NK-92 treated with Interleukin-12 subunit alpha and Interleukin-12 subunit beta, amount 100 ng/mL, for 24 hours (cell line): ENCODE results near the gene GIMAP8.
"Not testable (repeated sequence)": the region's sequence is repeated elsewhere in the genome, so short reads cannot be mapped to it uniquely, and the experiment has no call there.

Experiments used
- DNase-seq: peaks from one replicate; lab custom pipeline; 2025; lab: John Stamatoyannopoulos, UW

GIMAP8 gene

DNA sequence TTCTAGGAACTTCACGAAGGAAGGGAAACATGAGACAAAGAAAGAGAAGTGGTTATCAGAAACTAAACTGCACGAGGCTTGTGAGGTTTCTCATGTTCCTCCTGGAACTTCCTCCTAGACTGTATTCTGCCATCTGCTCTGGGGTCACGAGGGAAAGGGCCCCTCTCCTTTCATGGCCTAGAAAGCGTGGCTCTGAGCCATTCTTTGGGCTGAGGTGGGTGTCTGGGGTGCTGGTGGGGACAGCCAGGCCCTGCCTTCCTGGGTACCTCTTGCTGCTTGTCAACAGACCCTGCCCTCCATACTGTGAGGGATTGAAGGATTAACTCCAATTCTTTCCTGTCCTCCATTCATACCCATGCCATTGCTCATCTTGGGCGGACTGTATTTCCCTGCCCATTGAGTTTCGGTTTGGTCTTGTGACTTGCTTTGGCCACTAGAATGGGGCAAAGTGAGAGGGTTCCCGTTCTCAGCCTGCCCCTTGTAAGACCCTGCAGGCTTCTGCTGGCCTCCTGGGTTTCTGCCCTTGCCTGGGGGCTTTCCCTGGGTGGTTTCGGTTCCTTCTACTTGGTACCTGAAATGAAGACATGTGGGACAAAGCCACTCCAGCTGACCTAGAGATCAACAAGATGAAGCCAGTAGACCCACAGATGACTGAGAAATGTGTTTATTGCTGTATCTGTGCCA is 14.9 kb upstream of the GIMAP8 start:
- no peak for DNase-seq

DNA sequence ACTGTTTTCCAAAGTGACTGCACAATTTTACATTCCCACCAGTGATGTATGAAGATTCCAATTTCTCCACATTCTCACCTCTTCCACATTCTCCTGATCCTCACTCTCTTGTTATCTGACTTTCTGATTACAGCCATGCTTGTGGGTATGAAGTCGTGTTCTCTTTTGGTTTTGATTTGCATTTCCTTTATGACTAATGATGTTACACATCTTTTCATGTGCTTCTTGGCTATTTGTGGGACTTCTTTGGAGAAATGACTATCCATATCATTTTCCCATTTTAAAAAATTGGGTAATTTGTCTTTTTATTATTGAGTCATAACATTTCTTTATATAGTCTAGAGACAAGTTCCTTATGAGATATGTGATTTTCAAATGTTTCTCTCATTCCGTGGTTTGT is 10.5 kb upstream of the GIMAP8 start:
- no peak for DNase-seq

DNA sequence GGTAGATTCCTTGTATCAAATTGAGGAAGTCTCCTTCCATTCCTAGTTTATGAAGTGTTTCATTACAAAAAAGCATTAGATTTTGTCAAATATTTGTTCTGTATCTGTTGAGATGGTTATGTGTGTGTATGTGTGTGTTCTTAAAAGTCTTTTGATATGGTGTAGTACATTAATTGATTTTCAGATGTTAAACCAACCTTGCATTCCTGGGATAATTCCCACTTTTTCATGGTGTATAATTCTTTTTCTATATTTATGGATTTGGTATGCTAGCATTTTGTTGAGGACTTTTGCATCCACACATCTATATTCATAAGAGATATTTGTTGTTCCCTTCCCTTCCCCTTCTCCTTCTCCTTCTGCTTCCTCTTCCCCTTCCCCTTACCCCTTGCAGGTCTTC is 8.9 kb upstream of the GIMAP8 start:
- no peak for DNase-seq

DNA sequence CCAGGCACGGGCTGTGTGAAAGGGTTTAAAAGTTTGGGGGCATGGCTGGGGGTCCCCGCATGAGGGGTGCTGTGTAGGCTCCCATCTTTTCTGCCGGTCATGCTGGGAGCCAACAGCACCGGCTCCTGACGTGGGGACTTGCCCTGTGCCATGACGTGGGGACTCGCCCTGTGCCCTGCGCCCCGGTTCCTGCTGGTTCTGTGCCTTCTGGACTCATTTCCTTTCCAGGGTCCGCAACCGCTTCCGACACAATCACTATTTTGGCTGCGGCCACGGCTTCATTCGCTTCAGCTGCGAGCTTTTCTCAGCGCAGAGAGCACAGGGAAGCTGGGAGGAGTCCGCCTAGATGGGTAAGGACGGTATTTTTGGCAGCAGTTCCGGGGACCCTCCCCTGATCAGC is 7.6 kb upstream of the GIMAP8 start:
- no peak for DNase-seq

DNA sequence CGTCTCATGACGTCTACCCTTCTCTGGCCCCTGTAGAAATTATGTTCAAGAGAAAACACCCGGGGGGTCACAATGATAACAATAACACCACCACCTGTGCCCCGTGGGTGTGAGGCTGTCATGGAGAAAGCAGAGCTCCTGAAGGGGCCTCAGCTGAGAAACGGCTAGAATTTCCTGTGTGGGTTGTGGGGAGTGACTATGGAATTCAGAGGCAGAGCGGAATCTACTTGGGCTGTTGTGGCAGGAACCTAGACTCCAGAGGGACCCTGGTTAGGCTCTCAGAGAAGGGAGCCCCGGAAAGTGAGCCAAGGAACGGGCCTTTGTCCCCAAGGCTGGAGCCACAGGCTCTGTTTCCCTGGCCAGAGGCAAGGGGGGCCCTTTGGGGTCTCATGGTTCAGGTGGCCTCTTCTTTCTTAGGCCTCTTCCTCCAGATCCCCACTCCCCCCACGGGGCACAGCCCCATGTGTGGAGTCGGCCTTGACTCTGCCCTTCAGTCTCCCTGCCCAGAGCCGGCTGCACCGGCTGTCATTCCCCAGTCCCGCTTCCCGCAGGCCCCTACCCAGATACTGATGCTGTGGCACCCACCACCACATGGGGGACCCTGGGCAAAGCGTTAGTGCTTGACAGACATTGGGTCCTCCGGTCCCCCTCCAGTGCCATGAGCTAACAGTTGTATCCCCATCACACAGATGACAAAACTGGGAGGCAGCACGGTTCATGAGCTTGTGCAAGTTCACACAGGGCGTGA is 6.5 kb upstream of the GIMAP8 start:
- no peak for DNase-seq

DNA sequence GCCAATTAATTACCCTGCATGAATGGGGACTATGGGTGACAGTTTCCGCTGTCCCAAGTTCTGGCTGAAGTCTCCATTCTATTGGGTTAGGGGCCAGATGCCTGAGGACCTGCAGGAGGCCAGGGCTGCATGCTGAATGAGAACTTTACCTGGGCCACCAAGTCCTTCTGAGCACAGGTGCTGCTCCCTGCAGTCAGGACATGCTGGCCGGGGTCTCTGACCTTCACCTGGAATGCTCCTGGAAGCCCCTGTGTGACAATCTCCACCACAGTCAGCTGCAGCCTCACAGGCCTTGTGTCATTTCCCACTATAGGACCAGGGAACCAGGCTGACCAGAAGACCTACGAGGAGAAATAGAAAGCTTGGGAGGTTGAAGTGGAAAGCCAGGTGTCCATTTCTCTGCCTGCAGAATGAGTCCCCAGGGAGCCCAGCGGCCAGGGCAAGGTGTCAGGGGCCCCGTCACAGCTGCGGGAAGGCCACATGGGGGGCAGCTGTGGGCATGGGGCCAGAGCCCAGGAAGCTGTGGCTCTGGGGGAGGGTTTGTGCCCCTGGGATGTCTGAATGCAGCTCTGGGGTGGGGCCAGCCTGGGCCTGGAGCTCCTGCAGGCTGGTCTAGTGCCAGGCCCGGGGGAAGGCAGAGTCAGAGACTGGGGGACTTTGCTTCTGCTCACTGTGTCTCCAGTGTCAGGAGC is 5.6 kb upstream of the GIMAP8 start:
- DNase-seq: no peak

DNA sequence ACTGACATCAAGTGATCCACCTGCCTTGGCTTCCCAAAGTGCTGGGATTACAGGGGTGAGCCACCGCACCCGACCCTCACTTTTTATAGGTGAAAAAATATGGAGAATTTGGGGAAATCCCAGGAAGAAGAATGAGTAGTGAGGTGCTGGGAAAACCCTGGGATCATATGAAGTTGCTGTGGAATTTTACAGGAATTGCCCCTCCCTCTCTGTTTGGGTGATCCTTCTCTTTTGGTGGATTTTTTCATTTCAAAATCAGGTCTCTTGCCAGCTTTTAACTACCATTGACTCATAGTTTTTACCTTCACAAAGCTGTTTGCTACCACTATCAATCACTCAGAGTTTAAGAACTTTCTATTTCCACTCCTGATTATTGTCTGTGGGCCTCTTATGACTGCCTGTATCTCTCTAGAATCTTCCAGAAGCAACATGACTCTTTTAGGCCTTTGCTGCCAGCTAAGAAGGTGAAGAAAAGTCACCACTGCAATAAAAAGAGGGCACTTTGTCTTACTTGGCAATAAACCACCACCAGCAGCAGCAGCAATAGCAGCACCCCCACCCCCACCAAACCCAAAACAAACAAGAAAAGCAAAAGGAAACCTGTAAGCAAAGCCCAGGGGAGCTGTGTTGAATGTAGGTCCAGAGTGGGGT is 4.0 kb upstream of the GIMAP8 start:
- DNase-seq: no peak

DNA sequence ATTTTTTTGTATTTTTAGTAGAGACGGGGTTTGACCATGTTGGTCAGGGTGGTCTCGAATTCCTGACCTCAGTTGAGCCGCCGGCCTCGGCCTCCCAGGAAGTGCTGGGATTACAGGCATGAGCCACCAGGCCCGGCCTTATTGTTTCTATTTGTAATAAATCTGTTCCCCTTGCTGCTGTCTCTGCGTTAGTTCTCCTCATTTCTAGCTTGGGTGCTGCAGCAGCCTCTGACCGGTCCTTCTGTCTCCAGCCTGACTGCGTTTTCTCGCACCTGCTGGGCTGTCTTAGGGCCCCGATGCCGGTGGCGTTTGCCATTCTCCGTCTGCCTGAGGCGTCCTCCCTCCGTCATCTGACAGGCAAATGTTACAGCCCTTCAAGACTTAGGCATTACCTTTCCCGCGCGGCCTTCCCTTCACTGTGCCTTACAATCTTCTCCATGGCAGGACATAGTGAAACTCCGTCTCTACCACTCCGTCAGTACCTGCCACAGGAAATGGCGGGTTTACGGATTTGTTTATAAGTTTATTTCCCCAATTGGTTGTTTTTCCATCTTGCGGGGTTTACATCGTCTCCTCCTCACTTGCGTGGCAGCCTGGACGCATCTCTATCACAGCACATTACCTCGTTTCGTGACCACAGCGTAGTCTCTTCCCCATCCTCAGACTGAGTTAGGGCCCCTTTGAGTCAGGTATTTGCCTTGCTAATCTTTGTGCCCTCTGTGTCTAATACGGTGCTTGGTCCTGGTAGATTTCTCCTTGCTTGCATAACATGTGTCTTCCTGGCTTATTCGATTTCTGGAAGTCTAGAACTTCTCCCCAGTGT is 2.3 kb upstream of the GIMAP8 start:
- DNase-seq: no peak

DNA sequence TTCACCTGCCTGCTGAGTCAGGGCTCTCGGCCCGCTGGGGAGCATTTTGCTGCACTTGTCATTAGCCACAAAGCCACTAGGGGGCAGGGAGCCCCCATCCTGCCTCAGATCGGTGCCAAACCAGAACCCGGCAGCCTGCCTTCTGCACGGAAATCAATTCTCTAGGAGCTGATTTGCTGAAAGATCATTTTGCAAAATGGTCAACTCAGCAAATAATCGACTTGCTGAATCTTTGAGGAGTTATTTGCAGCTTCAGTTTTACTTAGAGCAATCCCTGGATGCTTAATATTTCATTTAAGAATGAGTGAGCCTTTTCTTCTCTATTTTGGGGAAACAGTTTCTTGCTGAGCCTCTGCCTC is 1.7 kb upstream of the GIMAP8 start:
- DNase-seq: peak; percentile 75

DNA sequence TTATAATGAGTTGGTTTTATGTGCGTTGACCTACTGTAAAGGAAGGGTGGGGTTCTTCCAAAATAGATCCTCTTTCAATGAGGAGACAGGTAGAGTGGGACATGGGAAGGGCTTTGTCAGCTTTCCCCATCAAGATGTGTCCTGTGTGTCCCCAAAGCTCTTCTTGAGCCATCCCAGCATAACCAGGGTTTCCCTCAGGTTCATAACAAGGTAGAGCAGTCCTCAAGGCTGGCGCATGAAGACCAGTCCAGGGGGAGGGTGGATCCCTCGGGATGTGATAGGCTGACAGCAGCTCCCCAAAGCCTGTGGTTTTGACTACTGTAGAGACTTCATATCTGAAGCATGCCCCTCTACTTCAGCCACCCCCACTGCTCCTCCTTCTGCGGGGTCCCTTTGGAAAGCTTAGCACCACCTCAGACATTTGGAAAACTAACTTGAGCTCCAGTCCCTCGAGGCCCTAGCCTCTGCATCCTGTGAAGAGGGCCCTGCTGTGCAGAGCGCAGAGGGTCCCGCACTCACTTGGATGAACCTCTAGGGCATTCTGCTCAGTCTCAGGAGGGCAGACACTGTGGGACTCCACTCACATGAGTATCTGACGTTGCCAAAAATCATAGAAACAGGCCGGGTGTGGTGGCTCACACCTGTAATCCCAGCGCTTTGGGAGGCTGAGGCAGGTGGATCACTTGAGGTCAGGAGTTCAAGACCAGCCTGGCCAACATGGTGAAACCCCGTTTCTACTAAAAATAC is 1.1 kb upstream of the GIMAP8 start:
- DNase-seq: no peak

DNA sequence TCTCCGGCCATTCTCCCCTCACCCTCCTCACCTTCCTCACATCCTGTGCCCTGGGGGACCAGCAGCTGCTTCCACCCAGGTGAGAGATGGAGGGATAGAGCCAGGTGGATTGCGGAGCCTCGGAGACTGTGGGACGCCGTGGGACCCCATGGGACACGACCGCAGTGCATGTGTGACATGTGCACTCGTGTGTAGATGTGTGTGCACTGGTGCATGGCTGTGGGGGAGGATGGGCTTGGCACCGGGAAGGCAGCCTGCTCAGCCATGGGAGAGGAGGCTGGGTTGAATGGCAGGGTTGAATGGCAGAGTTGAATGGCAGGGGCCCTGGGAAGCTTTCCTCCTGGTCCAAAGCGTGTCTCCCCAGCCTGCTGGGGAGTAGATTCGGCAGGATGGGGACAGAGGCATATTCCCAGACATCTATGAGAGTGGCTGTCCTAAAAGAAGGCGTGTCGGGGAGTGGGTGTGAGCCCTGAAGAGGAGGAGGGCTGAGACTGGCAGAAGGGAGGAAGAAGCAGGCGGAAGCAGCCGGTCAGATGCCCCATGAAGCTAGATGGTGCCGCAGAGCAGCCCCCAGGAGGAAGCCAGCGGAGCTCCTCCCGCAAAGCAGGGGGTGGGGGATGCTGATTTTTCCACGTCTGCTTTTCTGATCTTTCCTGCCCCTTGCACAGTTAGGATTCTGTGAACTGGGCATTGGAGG is 815 bp downstream of the GIMAP8 start:
- DNase-seq: peak; percentile 67

DNA sequence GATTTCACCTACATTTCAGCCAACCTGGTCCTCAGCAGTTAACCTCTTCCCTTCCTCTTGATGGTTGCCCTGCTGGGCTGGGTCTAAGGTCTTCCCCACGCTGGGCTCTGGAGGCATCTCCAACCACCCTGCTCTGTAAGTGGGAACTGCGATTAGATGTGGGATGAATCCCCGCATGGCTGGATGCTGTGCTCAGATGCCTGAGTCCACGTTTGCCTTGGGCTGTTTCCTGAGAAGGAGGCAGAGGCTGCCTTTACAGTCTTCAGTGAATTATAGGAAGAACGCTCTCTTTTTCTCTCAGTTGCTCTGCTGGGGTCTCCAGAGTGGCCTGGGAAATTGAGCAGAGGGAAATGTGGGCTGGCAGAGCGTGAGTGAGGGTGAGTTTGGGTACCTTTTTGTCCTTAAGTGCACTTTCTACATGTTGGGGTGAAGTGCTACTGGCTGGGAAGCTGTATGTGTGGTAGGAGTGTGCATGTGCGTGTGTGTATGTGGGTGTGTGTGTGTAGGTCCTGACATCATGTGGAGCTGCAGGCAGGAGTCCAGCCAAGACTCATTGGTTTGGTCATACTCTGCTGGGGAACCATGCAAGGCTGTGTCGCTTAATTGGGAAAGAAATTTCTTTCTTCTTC is 1.5 kb downstream of the GIMAP8 start:
- DNase-seq: no peak

DNA sequence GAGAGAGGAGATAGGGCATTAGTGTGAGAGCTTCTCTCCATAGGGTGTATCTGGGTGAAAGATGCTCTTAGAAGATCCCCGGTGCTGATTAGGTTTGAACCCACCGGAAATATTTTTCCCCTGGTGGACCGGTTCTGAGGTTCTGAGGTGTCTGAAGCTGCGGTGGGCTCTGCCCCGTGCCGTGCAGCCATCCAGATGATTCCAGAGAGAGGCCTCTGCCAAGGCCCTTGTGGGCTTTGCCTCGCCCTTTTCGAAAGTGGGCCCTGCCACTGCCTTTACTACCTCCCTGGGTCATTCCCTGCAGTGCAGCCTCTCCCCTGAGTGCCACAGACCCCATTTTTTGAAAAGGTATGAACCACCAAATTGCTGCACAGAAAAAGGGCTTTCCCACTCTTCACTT is 2.8 kb downstream of the GIMAP8 start:
- DNase-seq: no peak

DNA sequence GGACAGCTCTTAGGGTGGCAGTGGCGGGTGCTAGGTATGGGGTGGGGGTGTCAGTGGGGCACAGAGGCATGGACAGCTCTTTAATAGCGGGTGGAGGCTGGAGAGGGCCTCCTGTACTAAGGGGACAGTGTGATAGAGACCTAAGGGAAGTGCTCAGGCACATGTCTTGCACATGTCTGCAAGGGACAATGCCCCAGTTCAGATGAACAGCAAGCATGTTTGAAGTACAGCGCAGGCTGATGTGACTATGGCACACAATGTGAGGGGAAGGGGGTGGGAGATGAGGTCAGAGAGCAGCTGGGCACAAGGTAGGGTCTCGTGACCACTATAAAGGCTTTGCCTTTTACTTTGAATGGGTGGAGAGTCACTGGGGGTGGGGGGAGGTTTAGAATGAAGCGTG is 3.5 kb downstream of the GIMAP8 start:
- DNase-seq: no peak

DNA sequence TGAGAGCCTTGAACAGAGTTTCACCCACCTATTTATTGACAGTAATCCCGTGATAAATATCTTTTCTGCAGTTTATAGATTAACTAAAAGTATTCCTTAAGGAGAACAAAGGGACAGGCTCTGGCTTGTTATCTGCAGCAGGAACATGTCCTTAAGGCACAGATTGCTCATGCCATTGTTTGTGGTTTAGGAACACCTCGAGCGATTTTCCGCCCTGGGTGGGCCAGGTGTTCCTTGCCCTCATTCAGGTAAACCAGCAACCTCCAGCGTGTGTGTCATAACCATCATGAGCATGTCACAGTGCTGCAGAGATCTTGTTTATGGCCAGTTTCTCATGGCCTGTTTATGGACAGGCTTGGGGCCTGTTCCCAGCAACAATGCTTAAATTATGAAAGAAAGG is 6.6 kb downstream of the GIMAP8 start:
- not testable (repeated sequence) for DNase-seq

DNA sequence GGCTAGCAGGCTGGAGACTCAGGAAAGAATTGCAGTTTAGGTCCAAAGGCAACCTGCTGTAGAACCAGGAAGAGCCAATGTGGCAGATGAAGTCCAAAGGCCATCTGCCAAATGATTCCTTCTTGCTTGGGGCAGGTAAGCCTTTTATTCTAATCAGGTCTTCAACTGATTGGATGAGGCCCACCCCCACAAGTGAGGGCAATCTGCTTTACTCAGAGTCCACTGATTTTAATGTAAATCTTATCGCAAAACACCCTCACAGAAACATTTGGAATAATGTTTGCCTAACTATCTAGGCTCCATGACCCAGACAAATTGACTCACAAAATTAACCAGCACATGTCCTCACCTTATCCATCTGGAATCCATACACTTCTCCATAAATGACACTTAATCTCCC is 7.8 kb downstream of the GIMAP8 start:
- DNase-seq: no peak

DNA sequence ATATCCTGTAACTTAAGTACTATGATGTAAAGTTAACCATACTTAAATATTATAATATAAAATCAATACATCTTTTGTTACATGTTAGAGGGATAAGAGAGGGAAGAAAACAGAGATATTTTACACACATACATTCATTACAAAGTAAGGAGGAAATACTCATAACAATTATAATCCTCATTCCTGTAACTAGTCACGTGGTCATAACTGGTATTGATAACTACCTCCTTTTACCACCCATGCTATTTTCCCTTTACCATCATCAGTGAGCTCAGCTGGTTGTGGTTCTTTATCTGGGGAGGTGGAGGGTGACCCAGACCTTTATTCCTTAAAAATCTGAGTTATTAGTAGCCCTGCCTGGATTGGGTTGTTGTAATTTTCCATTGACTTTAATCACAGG is 8.3 kb downstream of the GIMAP8 start:
- no peak for DNase-seq

DNA sequence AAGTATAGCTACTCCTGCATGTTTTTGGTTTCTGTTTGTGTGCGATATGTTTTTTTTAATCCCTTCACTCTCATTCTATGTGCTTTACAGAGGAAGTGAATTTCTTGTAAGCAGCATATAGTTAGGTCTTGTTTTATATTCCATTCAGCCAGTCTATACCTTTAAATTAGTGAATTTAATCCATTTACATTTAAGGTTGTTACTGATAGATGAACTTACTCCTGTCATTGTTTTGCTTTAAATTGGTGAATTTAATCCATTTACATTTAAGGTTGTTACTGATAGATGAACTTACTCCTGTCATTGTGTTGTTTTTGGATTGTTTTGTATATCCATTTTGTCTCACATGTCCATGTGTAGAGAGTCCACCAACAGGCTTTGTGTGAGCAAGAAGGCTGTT is 11.1 kb downstream of the GIMAP8 start:
- no peak for DNase-seq

DNA sequence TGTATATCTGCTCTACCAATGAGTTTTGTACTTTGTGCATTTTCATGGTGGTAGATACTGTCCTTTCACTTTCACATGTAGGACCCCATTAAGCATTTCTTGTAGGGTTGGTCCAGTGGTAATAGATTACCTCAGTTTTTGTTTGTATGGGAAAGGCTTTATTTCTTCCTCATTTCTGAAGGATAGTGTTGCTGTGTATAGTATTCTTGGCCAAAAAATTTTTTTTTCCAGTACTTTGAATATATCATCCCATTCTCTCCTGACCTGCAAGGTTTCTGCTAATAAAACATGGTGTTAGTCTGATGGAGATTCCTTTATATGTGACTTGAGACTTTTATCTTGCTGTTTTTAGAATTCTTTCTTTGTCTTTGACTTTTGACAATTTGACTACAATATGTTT is 12.0 kb downstream of the GIMAP8 start:
- no peak for DNase-seq

DNA sequence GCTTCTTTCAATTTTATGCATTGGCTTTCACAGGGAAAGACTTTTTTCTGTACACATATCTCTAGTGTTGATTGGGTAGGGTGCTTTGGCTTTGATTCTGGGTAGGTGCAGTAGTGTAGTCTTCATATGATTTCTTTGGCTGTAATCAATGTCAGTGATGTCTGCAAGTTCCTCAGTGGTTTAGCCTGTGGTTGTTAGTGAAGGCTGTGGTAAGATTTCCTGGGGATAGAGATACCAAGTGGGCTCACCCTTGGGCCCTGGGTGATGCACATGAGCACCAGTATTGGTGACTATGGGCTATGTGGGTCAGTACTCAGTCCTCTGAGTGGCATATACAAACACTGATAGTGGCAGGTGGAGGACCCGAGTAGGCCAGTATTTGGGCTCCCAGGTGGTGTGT is 13.0 kb downstream of the GIMAP8 start:
- no peak for DNase-seq
